ENCODE results near the gene ADD1.
"Not testable (repeated sequence)": the region's sequence is repeated elsewhere in the genome, so short reads cannot be mapped to it uniquely, and the experiment has no call there.

Gene ADD1

DNA sequence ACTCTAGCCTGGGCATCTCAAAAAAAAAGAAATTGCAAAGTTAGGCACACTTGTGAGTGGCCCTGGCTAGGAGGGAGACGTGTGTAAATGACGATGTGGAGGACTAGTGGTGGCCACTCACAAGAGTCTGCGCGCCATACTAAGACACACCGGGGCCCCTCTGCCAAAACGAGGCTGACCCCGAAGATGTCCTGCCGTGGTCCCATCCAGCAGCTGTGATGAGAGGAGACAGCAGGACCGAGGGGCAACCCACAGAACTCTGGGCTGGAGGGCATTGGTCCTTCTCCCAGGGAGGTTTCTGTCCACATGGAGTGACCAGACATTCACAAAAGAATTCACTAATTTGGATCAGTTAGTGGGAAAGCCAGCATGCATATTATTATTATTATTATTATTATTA lies 72.1 kb downstream of the ADD1 start:
- no peak for DNase-seq (ENCODE audit: extremely low read depth in 1 of 2, low read depth in 1 of 2)

DNA sequence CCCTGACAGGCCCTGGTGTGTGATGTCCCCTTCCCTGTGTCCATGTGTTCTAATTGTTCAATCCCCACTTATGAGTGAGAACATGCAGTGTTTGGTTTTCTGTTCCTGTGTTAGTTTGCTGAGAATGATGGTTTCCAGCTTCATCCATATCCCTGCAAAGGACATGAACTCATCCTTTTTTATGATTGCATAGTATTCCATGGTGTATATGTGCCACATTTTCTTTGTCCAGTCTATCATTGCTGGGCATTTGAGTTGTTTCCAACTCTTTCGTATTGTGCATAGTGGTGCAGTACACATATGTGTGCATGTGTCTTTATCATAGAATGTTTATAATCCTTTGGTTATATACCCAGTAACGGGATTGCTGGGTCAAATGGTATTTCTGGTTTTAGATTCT lies 73.1 kb downstream of the ADD1 start:
- DNase-seq (ENCODE audit: extremely low read depth in 1 of 2, low read depth in 1 of 2), result not testable (repeated sequence)

DNA sequence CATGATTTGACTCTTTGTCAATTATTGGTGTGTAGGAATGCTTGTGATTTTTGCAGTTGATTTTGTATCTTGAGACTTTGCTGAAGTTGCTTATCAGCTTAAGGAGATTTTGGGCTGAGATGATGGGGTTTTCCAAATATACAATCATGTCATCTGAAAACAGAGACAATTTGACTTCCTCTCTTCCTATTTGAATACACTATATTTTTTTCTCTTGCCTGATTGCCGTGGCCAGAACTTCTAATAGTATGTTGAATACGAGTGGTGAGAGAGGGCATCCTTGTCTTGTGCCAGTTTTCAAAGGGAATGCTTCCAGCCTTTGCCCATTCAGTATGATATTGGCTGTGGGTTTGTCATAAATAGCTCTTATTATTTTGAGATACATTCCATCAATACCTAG lies 74.7 kb downstream of the ADD1 start:
- not testable (repeated sequence) for DNase-seq (ENCODE audit: extremely low read depth in 1 of 2, low read depth in 1 of 2)

DNA sequence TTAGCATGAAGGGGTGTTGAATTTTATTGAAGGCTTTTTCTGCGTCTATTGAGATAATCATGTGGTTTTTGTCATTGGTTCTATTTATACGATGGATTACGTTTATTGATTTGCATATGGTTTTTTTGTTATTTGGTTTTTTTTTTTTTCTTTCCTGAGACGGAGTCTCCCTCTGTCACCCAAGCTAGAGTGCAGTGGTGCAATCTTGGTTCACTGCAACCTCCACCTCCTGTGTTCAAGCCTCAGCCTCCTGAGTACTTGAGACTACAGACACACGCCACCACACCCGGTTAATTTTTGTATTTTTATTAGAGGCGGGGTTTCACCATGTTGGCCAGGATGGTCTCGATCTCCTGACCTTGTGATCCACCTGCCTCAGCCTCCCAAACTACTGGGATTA lies 75.1 kb downstream of the ADD1 start:
- not testable (repeated sequence) for DNase-seq (ENCODE audit: extremely low read depth in 1 of 2, low read depth in 1 of 2)

DNA sequence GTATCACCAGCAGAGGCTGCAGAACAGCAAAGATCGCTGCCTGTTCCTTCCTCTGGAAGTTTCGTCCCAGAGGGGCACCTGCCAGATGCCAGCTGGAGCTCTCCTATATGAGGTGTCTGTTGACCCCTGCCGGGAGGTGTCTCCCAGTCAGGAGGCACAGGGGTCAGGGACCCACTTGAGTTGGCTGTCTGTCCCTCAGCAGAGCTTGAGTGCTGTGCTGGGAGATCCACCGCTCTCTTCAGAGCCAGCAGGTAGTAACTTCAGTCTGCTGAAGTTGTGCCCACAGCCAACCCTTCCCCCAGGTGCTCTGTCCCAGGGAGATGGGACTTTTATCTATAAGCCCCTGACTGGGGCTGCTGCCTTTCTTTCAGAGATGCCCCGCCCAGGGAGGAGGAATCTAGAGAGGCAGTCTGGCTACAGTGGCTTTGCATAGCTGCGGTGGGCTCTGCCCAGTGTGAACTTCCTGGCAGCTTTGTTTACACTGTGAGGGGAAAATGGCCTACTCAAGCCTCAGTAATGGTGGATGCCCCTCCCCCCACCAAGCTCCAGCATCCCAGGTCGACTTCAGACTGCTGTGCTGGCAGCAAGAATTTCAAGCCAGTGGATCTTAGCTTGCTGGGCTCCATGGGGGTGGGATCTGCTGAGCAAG lies 78.9 kb downstream of the ADD1 start:
- DNase-seq (ENCODE audit: extremely low read depth in 1 of 2, low read depth in 1 of 2), result not testable (repeated sequence)

DNA sequence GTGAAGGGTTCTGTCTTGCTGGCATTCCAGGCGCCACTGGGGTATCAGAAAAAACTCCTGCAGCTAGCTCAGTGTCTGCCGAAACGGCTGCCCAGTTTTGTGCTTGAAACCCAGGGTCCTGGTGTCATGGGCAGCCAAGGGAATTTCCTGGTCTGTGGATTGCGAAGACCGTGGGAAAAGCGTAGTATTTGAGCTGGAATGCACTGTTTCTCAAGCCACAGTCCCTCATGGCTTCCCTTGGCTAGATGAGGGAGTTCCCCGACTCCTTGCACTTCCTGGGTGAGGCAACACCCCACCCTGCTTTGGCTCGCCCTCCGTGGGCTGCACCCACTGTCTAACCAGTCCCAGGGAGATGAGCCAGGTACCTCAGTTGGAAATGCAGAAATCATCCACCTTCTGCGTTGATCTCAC lies 79.5 kb downstream of the ADD1 start:
- no peak for DNase-seq (ENCODE audit: extremely low read depth in 1 of 2, low read depth in 1 of 2)

DNA sequence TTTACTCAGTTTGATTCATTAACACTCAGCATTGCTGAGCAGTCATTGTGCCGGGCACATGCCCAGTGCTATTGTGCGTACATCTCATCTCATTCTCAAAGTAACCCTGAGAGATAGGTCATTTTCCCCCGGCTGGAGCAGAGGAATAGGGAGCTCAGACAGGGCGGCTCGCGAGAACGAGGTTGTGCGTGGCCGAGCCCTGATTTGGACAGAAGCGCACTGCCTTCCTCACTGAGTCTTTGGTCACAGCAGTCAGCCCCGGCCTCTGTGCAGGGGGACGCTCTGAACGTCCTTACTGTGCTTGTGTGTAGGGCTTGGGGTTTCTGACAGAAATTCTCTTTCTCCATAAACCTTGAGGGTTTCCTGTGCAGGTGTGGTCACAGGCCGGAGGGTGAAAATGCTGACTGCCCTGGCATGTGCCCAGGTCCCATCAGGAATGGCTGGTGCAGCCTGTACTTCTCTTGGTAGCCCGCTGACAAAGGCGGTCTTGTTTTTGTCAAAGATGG lies 80.1 kb downstream of the ADD1 start:
- no peak for DNase-seq (ENCODE audit: extremely low read depth in 1 of 2, low read depth in 1 of 2)

DNA sequence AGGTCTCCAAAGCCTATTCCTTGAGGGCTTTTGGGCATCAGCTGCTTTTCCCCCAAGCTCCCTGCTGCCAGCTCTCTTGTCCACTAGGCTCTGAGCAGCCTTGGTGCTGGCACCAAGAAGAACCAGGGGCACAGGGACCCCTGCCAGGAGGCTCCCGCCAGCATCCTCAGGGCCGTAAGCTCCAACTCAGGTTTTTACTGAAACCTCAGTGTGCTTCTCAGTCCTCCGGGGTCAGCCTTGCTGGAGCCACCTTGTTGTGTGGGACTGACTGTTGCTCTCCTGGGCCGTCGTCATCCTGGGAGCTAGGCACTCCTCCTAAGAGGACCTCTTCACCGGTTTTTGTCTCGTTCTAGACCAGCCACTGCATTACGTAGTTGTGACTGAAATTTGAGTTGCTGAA lies 80.6 kb downstream of the ADD1 start:
- DNase-seq (ENCODE audit: extremely low read depth in 1 of 2, low read depth in 1 of 2), result no peak

DNA sequence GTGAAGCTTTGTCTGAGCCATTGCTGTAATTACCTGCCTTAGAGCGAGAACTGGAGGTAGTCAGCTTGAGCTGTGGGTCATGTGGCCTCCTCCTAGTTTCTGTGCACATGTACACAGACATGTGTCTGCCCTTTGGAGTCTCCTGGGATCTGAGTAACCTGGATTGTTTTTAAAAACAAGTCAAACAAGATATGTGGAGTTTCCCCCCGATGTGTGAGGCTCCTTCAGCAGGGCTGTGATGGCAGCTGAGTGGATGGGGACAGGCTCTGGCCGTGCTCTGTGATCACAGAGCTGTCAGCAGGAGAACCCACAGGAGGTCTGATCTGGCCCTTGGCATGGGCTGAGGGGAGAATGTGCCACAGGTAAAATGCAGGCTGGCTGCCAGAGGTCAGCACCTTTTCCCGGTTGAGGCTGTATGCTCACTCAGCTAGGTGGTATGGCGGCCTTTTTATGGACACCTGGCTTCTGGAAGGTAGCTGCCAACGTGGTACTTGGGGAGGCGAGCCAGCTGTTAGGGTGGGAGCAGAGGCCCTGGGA lies 81.2 kb downstream of the ADD1 start:
- no peak for DNase-seq (ENCODE audit: extremely low read depth in 1 of 2, low read depth in 1 of 2)

DNA sequence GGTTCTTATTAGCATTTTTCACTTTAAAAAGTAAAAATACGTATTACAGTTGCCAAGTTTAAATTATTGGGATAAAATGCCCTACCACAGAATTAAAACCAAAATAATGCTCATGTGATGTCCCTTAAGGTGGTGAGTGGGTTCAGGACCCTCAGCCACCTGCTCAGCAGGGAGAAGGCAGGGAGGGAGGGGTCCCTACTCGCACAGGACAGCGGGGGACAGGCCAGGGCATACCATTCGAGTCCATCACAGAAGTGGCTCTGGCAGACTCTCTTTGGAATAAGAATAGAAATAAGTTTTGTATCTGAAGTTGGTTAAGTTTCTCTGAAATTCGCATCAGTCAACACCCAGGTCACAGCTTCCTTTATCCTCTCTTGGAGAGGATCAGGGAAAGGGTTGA lies 81.9 kb downstream of the ADD1 start:
- no peak for DNase-seq (ENCODE audit: extremely low read depth in 1 of 2, low read depth in 1 of 2)

DNA sequence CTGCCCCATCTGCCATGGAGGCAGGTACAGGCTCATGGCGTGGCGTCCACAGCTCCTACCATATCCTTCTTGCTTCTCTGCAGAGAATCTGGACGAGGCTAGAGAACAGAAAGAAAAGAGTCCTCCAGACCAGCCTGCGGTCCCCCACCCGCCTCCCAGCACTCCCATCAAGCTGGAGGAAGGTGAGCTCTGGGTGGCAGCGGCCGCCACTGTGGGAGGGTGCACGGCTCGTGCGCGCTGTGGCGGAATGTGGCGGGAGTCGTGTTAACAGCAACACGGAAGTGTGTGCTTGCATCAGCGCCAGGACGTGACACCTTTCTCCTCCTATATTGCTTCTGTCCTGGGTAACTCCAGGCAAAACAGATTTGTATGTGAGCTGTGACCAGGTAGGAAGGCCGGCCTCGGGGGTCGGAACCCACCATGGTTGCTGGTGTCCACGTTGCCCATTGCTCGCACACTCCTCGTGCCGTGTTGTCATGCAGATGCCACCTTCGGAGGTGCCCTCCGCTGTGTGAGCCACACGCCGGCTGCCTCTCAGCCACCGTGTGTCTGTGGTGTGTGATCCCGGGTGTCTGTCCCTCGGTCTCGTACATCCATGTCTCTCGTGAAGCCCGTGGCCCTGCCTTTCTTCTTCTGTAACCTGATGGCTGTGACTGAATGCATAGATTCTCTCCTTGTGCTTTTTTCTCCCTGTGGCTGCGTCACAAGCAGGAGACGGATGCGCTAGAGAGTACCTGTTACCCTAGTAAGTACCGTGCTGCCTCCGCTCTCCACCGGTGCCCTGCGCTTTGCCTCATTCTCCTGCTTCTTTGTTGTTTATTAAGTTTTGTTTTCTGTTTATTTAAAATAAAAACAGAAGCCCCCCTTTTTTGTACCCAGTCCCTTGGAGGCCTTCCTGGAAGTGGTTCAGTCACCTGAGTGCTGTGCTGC lies 82.6 kb downstream of the ADD1 start:
- DNase-seq (ENCODE audit: extremely low read depth in 1 of 2, low read depth in 1 of 2), result no peak

DNA sequence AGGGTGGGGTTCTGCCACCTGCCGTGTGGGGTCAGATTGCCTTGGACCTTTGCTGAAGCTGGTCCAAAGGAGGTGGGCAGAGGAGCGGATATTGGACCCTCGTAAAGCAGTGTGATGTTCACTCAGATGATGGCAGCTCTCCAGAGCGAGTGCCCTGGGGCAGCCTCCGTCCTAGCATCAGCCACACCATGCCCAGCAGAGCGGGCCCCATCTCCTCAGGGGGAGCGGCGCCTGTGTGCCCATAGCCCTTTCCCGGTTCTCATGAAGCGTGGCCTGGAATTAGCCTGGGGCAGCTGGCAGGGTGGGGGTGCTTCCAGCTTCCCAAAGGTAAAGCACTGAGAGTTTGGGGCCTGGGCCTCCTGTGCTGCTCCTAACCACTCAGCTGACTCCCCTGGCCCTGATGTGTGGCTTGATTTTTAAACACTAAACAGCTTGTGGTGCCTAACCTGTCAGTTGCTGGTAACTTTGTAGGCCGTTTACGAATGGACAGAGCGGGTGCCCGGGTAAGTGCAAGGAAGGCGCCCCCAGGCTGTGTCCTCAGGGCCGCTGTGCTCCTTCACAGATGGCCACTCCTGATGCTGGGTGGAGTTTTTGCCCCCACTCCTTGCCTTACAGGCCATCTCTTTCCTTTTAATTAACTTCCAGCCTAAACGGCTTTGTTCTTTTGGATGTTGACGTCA lies 83.5 kb downstream of the ADD1 start:
- no peak for DNase-seq (ENCODE audit: extremely low read depth in 1 of 2, low read depth in 1 of 2)

DNA sequence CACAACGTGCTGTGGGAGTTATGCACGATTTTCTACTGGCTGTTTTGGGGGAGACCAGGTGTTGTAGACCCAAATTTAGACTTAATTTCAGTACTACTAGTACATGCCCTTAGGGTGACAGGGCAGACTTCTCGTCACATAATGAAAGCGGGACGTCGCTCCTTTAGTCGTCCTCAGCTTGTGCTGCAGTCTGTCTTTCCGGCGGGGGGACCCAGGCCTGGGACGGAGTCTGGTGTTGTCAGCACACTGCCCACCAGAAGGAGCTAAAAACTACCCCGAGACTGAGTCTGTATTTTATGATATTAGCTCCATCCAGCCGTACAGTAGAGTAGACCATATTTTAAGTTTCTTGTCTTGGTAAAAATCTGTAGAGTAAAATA lies 84.0 kb downstream of the ADD1 start:
- DNase-seq (ENCODE audit: extremely low read depth in 1 of 2, low read depth in 1 of 2), result no peak

DNA sequence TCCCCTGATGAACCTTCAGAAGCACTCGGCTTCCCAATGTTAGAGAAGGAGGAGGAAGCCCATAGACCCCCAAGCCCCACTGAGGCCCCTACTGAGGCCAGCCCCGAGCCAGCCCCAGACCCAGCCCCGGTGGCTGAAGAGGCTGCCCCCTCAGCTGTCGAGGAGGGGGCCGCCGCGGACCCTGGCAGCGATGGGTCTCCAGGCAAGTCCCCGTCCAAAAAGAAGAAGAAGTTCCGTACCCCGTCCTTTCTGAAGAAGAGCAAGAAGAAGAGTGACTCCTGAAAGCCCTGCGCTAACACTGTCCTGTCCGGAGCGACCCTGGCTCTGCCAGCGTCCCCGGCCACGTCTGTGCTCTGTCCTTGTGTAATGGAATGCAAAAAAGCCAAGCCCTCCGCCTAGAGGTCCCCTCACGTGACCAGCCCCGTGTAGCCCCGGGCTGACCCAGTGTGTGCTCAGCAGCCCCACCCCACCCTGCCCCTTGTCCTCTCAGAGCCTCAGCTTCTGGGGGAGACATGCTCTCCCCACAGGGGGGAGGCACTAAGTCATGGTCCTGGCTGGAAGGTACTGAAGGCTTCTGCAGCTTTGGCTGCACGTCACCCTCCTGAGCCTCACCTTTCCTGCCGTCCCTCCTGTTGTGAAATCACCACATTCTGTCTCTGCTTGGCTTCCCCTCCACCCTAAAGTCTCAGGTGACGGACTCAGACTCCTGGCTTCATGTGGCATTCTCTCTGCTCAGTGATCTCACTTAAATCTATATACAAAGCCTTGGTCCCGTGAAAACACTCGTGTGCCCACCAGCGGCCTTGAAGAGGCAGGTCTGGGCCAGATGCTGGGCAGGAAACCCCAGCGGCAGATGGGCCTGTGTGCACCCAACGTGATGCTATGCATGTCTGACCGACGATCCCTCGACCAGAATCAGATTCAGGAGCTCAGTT lies 84.9 kb downstream of the ADD1 start:
- no peak for DNase-seq (ENCODE audit: extremely low read depth in 1 of 2, low read depth in 1 of 2)

DNA sequence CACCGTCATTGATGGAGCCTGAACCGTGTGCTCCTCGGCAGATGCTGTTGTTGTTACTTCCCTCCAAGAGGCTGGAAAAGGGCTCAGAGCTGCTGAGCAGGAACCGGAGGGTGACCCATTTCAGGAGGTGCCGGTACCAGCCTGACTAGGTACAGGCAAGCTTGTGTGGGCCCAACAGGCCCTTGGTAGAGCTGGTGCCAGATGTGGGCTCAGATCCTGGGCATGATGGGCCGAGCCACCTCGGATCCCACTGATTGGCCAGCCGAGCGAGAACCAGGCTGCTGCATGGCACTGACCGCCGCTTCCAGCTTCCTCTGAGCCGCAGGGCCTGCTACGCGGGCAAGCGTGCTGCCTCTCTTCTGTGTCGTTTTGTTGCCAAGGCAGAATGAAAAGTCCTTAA lies 85.8 kb downstream of the ADD1 start:
- DNase-seq (ENCODE audit: extremely low read depth in 1 of 2, low read depth in 1 of 2), result no peak

DNA sequence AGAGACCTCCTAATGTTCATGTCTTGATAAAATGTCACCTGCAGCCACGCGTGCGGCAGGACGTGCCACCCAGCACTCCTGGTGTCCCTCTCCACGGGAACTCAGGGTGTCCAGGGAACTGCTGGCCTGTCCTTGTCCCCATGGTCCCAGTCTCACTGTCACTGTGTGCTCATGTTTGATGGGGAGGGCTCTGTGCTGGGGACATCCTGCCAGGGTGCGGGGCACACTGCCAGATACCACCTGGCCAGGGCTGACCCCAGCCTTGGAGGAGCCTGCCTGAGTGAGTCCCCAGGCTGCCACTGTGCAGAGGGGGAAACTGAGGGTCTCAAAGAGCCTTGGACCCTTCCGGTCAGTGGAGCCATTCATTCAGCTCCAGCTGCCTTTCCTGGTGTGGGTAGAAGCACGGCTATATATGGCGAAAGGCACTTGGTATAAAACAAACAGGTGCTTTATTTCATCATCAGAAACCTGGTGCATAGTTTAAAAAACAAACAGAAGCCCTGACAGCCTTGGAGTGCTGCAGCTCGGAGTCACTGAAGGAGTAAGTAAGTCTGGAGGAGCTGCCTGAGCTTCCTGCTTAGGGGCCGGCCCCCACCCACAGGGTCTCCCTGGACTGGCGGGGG lies 86.6 kb downstream of the ADD1 start:
- no peak for DNase-seq (ENCODE audit: extremely low read depth in 1 of 2, low read depth in 1 of 2)

DNA sequence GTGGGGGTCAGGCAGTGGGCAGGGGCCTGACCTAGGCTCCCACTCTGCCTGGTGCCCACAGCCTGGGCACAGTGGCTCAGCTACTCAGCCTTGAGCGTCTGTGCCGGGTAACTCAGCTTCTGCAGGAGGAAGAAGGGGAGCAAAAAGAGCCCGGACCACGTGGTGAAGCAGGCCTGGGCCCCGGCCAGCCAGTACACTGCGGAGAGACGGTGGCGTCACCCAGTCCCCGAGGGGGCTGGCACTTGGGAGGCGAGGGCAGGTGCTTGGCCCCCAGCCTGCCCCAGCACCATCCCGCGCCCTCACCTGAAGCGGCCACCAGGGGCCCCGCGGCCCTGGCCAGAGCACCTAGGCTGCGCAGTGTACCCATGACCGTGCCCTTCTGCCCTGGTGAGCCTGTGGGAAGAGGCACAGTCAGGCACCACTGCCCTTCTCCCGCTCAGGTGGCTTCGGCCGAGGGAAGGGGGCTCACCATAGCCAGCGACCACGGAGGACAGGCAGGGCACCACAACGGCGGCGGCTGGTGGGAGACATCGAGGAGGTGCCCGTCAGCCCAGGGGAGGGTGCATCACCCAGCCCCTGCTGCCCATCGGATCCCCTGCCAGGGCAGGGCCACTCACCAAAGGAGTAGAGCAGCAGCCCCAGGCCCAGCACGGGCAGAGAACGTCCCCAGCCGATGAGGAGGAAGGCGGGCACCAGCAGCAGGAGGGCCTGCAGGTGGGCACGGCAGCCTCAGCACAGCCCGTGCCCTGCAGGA lies 87.3 kb downstream of the ADD1 start:
- no peak for DNase-seq (ENCODE audit: extremely low read depth in 1 of 2, low read depth in 1 of 2)

DNA sequence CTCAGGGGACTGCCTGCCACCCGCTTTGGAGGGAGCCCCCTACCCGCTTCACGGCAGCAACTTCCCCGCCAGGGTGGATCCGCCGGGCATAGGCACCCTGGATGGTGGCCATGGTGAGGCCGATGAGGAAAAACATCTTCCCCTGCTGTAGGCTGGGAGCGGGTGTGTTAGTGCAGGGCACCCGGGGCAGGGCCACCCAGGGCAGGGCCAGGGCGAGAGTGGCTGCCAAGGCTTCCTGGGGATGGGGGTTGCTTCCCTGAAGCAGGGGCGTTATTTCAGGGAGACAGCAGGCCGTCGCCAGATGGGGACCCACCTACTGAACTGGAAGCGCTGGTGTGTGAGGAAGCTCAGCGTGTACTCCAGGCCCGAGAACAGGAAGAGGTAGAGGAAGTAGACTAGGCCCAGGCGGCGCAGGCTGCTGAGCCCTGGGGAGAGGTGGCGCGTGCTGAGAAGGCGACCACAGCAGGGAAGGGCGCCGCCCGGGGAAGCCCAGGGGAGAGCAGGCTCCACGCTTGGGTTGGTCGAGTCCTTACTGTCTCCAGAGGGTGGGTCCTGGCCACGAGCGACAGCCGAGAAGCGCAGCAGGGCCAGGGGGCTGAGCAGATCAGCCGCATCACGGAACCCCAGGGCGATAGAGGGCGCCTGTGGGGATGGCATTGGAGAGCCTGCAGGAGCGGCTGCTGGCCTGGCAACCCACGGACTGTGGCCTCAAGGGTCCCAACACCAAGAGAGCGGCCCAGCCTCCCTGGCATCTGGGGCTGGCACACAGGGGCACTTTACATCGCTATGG lies 88.1 kb downstream of the ADD1 start:
- peak in 1 of 2 donors; percentile 43 for DNase-seq (ENCODE audit: extremely low read depth in 1 of 2, low read depth in 1 of 2)

Measured in stimulated activated CD8-positive, alpha-beta memory T cell treated with anti-CD3 and anti-CD28 coated beads, Interleukin-7, amount 100 ng/mL, for 48 hours (primary cell).